Keratinocyte (primary cell): ENCODE data around the gene LSM10. TPM values are rescaled to one million over a fixed set of nuclear protein-coding genes. Genes with fewer than 3 reads are reported as not detected.
A peak's percentile ranks its signal among the peaks of the same experiment; 100 is the strongest.

Source experiments
- DNase-seq: peaks from one replicate; pipeline ENCODE4 v3.0.0-alpha.2; 2011; ENCODE audit warnings: low read depth, missing footprints, low spot score
- FAIRE-seq: peaks from 2 replicates; lab custom pipeline; 2011; peaks lifted over from hg19 to GRCh38; lab: Jason Lieb, UNC
- H2AFZ ChIP-seq: 2 replicates; pipeline ENCODE4 v1.6.0; 2012; ENCODE audit warnings: low read length, control low read depth, inconsistent platforms; ENCODE audit not compliant: control insufficient read depth
- H3K27ac ChIP-seq: 2 replicates; pipeline ENCODE4 v1.5.1; 2011; ENCODE audit warnings: low read length; ENCODE audit not compliant: control insufficient read depth, insufficient read depth
- H3K27me3 ChIP-seq: 3 replicates; pipeline ENCODE4 v1.6.0; 2011; ENCODE audit warnings: low read length; ENCODE audit not compliant: control insufficient read depth, insufficient read depth; ENCODE audit errors: extremely low read depth
- H3K36me3 ChIP-seq, 2 experiments: 2 replicates in 1 of 2; 3 replicates in 1 of 2; pipeline ENCODE4 v1.5.1; 2011; ENCODE audit warnings: low read length in 2 of 2, mild to moderate bottlenecking in 1 of 2; ENCODE audit not compliant: control insufficient read depth in 2 of 2, insufficient read depth in 2 of 2; ENCODE audit errors: extremely low read depth in 1 of 2
- H3K4me1 ChIP-seq: 3 replicates; pipeline ENCODE4 v1.5.1; 2011; ENCODE audit warnings: low read length; ENCODE audit not compliant: control insufficient read depth, insufficient read depth; ENCODE audit errors: extremely low read depth
- H3K4me2 ChIP-seq: 3 replicates; pipeline ENCODE4 v1.6.0; 2011; ENCODE audit warnings: low read depth, low read length; ENCODE audit not compliant: control insufficient read depth, insufficient read depth; ENCODE audit errors: extremely low read depth
- H3K4me3 ChIP-seq, 3 experiments: fragments of 200-600 bp in 1 of 3; sonication (generic) in 1 of 3; 2 replicates in 2 of 3; 3 replicates in 1 of 3; pipeline ENCODE4 v1.5.1; 2011 to 2016; ENCODE audit warnings: low read length in 3 of 3, mild to moderate bottlenecking in 3 of 3, control low read depth in 2 of 3, inconsistent platforms in 1 of 3, low read depth in 1 of 3, mixed read lengths in 1 of 3, mixed run types in 1 of 3, moderate library complexity in 1 of 3; ENCODE audit not compliant: control insufficient read depth in 2 of 3, insufficient read depth in 2 of 3; ENCODE audit errors: extremely low read depth in 1 of 3
- H3K79me2 ChIP-seq: 2 replicates; pipeline ENCODE4 v1.6.0; 2012; ENCODE audit warnings: low read length; ENCODE audit not compliant: control insufficient read depth, insufficient read depth
- H3K9ac ChIP-seq: 3 replicates; pipeline ENCODE4 v1.6.0; 2011; ENCODE audit warnings: low read length; ENCODE audit not compliant: control insufficient read depth, insufficient read depth; ENCODE audit errors: extremely low read depth
- H3K9me1 ChIP-seq: 3 replicates; pipeline ENCODE4 v1.6.0; 2011; ENCODE audit warnings: low read length; ENCODE audit not compliant: control insufficient read depth, insufficient read depth; ENCODE audit errors: extremely low read depth
- H3K9me3 ChIP-seq: 2 replicates; pipeline ENCODE4 v1.5.1; 2012; ENCODE audit warnings: low read depth, low read length; ENCODE audit not compliant: control insufficient read depth
- H4K20me1 ChIP-seq: 3 replicates; pipeline ENCODE4 v1.6.0; 2011; ENCODE audit warnings: low read length; ENCODE audit not compliant: control insufficient read depth, insufficient read depth; ENCODE audit errors: extremely low read depth
- EZH2 ChIP-seq: IDR thresholded peaks from one replicate; pipeline ENCODE4 v1.6.1; 2012; ENCODE audit warnings: inconsistent platforms, mild to moderate bottlenecking, low read length, moderate library complexity
- dilution Hi-C: fragments of 300-500 bp; cut with MboI; formaldehyde crosslinking; loops from one replicate; pipeline ENCODE4 v1.7.0; 2020; ENCODE audit warnings: low sequenced_read_pairs; ENCODE audit not compliant: extremely low pct_ligation_motif_present
- polyA plus RNA-seq, 5 experiments: library from polyadenylated mRNA; depleted of rRNA in 3 of 5; stranded (reverse) in 3 of 5; stranded (forward) in 1 of 5; unstranded in 1 of 5; fragments of >200 nt; gene quantifications; 1 replicate in 1 of 5; 2 replicates in 3 of 5; 3 replicates in 1 of 5; pipeline versions ENCODE4 v1.2.1 to v1.2.3, GENCODE V29; 2011 to 2012; ENCODE audit warnings: missing spikeins in 2 of 5, low read depth in 1 of 5, low replicate concordance in 1 of 5
- TF ChIP-seq, protein P1 (sequence below), 3 experiments: IDR thresholded peaks in 1 of 3; conservative IDR thresholded peaks in 1 of 3; optimal IDR thresholded peaks in 1 of 3; 2 replicates in 2 of 3; 3 replicates in 1 of 3; pipeline versions ENCODE3 to v1.5.1; 2011; ENCODE audit warnings: low read length in 3 of 3, mild to moderate bottlenecking in 3 of 3, moderate library complexity in 2 of 3, control low read depth in 1 of 3, inconsistent platforms in 1 of 3; ENCODE audit not compliant: insufficient read depth in 2 of 3; ENCODE audit errors: extremely low read depth in 1 of 3

LSM10 gene
- polyA plus RNA-seq, 1 donor (not counting 4 experiments of a cell fraction or from before 2014, with no cell fraction given) = 45.3 TPM

DNA sequence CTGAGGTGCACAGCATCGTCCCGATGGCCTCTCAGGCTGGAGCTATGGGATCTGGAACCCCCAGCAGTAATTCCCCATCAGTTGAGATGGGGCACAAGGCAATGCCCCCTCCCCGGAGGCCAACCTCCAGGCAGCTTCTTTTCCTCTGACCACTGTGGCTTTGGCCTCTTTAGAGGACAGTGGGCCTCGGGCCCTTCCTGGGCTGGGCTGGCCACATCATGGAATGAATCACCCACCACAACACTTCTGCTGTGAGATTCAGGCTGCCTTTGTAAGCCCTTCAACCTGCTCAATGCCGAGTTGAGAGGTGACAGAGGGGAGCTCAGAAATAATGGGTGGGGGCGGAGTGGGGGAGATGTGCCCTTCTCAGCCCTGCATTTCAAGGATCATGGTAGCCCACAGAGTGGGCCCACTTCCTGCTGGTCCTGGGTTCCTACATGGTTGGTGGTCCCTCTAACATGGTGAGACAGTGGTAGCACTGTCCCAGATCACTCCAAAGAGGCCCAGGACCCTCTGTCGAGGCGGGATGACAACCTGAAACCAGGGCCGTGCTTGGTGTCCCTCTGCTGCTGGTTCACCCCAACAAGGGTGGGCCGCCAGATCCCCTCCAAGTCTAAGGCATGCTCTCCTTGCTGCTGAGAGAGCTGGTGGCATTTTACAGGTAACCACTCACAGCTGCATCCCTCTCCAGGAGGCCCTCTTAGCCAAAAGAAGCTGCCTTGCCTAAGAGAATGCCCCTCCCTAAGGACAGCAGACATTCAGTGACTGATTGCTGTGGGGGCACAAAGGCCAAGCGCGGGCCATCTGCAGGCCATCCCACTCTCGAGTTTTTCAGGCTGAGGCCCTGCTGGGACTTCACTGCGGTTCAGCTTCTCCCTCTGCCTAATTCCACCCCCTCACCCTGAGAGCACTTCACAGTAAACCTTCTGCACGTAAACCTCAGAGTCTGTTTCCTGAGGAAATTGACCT lies 44.5 kb downstream of the LSM10 start:
- Histone ChIP-seq H3K9me1 (peaks cover 6% of the 10 kb centered on the region), H3K36me3 (peaks cover 44 to 61% of the 10 kb centered on the region in 2 experiments), H2AFZ (no peak overlapping the region), H3K9me3 (no peaks in the 10 kb centered on the region), H3K4me2 (no peak overlapping the region), H3K27me3 (no peaks in the 10 kb centered on the region), H3K4me1 (peaks cover 49% of the 10 kb centered on the region), H3K79me2 (no peaks in the 10 kb centered on the region), H3K4me3 (no peak overlapping the region), H3K9ac (no peak overlapping the region), H4K20me1 (no peaks in the 10 kb centered on the region), H3K27ac (peak overlapping the region; percentile 96)
- dilution Hi-C loops = no loop called here
- DNase-seq = no peak
- no peak for FAIRE-seq
- TF ChIP-seq, protein P1, sequence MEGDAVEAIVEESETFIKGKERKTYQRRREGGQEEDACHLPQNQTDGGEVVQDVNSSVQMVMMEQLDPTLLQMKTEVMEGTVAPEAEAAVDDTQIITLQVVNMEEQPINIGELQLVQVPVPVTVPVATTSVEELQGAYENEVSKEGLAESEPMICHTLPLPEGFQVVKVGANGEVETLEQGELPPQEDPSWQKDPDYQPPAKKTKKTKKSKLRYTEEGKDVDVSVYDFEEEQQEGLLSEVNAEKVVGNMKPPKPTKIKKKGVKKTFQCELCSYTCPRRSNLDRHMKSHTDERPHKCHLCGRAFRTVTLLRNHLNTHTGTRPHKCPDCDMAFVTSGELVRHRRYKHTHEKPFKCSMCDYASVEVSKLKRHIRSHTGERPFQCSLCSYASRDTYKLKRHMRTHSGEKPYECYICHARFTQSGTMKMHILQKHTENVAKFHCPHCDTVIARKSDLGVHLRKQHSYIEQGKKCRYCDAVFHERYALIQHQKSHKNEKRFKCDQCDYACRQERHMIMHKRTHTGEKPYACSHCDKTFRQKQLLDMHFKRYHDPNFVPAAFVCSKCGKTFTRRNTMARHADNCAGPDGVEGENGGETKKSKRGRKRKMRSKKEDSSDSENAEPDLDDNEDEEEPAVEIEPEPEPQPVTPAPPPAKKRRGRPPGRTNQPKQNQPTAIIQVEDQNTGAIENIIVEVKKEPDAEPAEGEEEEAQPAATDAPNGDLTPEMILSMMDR (optimal IDR thresholded peaks at IDR 0.05 in 1 of 3, IDR thresholded peaks at IDR 0.05 in 1 of 3, conservative IDR thresholded peaks at IDR 0.05 in 1 of 3; ENCODE audit: extremely low read depth in 1 of 3, insufficient read depth in 2 of 3, low read length in 3 of 3) = no peak
- no peak for TF ChIP-seq EZH2

DNA sequence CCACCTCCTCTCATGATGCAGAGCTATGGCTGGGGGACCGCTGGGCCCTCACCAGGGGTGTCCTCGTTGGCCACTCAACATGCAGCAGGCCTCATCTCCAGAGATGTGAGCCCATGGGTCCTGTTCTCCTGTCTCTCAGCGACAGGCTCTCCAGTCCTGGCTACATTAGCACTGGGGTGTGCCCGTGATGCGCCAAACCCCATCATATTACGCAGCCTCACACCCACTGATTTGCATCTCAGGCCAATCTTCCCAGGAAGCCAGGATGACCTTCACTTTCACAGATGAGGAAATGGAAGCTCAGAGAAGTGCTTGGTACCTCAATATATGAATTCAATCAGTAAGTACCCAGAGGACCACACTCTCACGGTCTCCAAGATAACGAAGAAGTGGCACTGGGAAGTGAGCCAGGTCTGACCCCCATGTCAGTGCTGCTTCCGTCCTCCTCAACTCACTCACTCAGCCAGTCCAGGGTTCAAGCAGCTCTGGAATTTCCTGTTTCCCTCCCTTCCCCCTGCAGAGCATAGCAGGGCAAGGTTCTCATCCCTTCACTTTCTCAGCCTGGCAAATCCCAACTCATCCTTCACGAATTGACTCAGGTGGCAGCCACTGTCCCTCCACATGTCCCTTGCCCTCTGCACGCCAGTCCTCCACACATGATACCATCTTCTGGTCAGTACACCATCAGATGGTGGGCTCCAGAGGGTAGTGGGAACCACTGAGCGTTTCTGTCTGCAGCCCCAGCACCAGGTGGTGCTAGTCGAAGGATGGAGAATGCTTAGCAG lies 45.4 kb downstream of the LSM10 start:
- H3K9me3 ChIP-seq = no peaks in the 10 kb centered on the region
- dilution Hi-C loops = no loop called here

More for the DNA sequence above, 45.4 kb downstream of the LSM10 start:
- TF ChIP-seq, protein P1 (optimal IDR thresholded peaks at IDR 0.05 in 1 of 3, IDR thresholded peaks at IDR 0.05 in 1 of 3, conservative IDR thresholded peaks at IDR 0.05 in 1 of 3; ENCODE audit: extremely low read depth in 1 of 3, insufficient read depth in 2 of 3, low read length in 3 of 3) = no peak
- no peak for TF ChIP-seq EZH2
- peak overlapping the region; percentile 78 for H3K9ac ChIP-seq
- FAIRE-seq (peak; percentile 17), DNase-seq (no peak)
- H3K79me2 ChIP-seq = no peaks in the 10 kb centered on the region
- H2AFZ ChIP-seq = no peak overlapping the region
- peaks cover 43 to 62% of the 10 kb centered on the region in 2 experiments for H3K36me3 ChIP-seq
- peak overlapping the region; percentile 96 for H3K27ac ChIP-seq
- H3K27me3 ChIP-seq = no peaks in the 10 kb centered on the region
- peaks cover 49% of the 10 kb centered on the region for H3K4me1 ChIP-seq
- peak overlapping the region; percentile 87 for H3K4me2 ChIP-seq
- H3K4me3 ChIP-seq = no peak overlapping the region
- no peaks in the 10 kb centered on the region for H4K20me1 ChIP-seq
- H3K9me1 ChIP-seq = peaks cover 6% of the 10 kb centered on the region
